COLO668 (cell line): Measurements from ENCODE around the gene FBXO41.
"Not testable (repeated sequence)": the region's sequence is repeated elsewhere in the genome, so short reads cannot be mapped to it uniquely, and the experiment has no call there.

Experiments used
- DNase-seq: peaks from one replicate; lab custom pipeline; 2025; ENCODE audit not compliant: unreplicated experiment; lab: John Stamatoyannopoulos, UW

FBXO41 gene

GRCh38 chr2:73262691-73263429 lies 21.4 kb downstream of the FBXO41 start:
- not testable (repeated sequence) for DNase-seq

- DNase-seq, result no peak
Measured at GRCh38 chr2:73262108-73262651, 22.1 kb downstream of the FBXO41 start.

GRCh38 chr2:73260338-73260984 lies 23.8 kb downstream of the FBXO41 start:
- DNase-seq, result peak; percentile 13

- no peak for DNase-seq
Measured at GRCh38 chr2:73259704-73260337, 24.5 kb downstream of the FBXO41 start.

- no peak for DNase-seq
Measured at GRCh38 chr2:73259276-73259675, 25.0 kb downstream of the FBXO41 start.

GRCh38 chr2:73258913-73259215 lies 25.4 kb downstream of the FBXO41 start:
- no peak for DNase-seq

GRCh38 chr2:73258186-73258912 lies 25.9 kb downstream of the FBXO41 start:
- no peak for DNase-seq

- DNase-seq, result no peak
Measured at GRCh38 chr2:73257425-73258125, 26.7 kb downstream of the FBXO41 start.

GRCh38 chr2:73257021-73257420 lies 27.3 kb downstream of the FBXO41 start:
- DNase-seq, result no peak

GRCh38 chr2:73256618-73256922 lies 27.7 kb downstream of the FBXO41 start:
- DNase-seq, result no peak

GRCh38 chr2:73255907-73256617 lies 28.2 kb downstream of the FBXO41 start:
- DNase-seq, result no peak

GRCh38 chr2:73255007-73255644 lies 29.2 kb downstream of the FBXO41 start:
- no peak for DNase-seq

GRCh38 chr2:73254343-73255006 lies 29.8 kb downstream of the FBXO41 start:
- DNase-seq, result no peak

- no peak for DNase-seq
Measured at GRCh38 chr2:73253901-73254300, 30.4 kb downstream of the FBXO41 start.

- DNase-seq, result no peak
Measured at GRCh38 chr2:73253400-73253799, 30.9 kb downstream of the FBXO41 start.

- no peak for DNase-seq
Measured at GRCh38 chr2:73252238-73253027, 31.8 kb downstream of the FBXO41 start.

GRCh38 chr2:73250872-73251846 lies 33.1 kb downstream of the FBXO41 start:
- no peak for DNase-seq
